GM21737 (cell line): ENCODE measurements around the gene GLRX5.
A peak's percentile ranks its signal among the peaks of the same experiment; 100 is the strongest.
"Not testable (repeated sequence)": the region's sequence is repeated elsewhere in the genome, so short reads cannot be mapped to it uniquely, and the experiment has no call there.

Experiments used
- ATAC-seq: cut with Tn5 transposase; IDR thresholded peaks from one replicate; pipeline ENCODE4 v1.9.1; 2021; ENCODE audit warnings: mild to moderate bottlenecking, moderate library complexity; ENCODE audit not compliant: unreplicated experiment

Gene GLRX5

GRCh38 chr14:95498622-95499353, 36.1 kb upstream of the GLRX5 start:
- ATAC-seq = no peak

GRCh38 chr14:95499354-95499750, 35.5 kb upstream of the GLRX5 start:
- ATAC-seq = no peak

DNA sequence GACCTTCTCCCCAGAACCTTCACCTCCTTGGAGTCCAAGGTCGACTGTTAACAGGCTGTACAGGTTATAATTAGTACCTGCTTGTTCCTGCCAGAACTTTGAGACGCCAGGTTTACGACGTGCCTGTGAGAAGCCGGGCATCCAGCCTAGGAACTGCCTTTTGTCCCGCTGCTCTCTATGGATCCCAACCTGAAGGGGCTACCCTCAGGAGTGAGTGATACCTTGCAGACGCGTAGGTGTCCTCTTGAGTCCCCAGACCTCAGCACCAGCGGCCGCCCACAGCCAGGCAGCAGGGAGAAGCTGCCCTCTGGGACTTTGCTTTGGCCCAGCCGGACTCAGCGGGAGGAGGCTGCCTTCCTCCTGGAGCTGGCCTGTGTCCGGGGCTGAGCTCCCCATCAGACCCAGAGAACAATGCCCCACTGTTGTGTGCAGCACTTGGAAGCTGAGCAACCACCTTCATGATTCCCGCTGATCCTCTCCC, 34.6 kb upstream of the GLRX5 start:
- ATAC-seq = no peak

GRCh38 chr14:95500772-95501401, 34.0 kb upstream of the GLRX5 start:
- ATAC-seq = no peak

GRCh38 chr14:95502381-95502950, 32.4 kb upstream of the GLRX5 start:
- ATAC-seq = no peak

DNA sequence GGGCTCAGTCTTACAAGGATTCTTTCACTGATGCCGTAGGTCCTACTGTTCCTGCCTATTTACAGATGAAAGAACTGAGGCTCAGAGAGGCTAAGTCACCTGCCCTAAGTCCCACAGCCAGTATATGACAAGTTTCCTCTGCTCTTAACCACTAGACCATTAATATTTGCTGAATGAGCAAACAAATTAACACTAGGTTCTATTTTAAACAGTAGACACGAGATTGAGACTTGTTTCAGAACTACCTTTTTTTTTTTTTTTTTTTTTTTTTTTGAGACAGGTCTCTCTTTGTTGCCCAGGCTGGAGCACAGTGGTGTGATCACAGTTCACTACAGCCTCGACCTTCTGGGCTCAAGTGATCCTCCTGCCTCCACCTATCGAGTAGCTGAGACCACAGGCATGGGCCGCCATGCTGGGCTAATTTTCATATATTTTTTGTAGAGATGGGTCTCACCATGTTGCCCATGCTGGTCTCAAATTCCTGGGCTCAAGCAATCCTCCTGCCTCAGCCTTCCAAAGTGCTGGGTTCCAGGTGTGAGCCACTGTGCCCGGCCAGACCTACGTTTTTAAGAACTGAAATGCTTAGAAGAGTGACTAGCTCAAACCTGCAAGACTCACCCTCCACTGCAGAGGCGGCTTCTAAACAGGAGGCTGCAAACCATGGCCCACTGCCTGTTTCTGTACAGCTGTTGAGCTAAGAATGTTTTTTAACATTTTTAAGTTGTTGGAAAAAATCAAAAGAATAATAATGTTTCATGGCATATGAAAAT, 31.3 kb upstream of the GLRX5 start:
- no peak for ATAC-seq

- ATAC-seq = no peak
Observed at GRCh38 chr14:95504135-95505029, 30.5 kb upstream of the GLRX5 start.

DNA sequence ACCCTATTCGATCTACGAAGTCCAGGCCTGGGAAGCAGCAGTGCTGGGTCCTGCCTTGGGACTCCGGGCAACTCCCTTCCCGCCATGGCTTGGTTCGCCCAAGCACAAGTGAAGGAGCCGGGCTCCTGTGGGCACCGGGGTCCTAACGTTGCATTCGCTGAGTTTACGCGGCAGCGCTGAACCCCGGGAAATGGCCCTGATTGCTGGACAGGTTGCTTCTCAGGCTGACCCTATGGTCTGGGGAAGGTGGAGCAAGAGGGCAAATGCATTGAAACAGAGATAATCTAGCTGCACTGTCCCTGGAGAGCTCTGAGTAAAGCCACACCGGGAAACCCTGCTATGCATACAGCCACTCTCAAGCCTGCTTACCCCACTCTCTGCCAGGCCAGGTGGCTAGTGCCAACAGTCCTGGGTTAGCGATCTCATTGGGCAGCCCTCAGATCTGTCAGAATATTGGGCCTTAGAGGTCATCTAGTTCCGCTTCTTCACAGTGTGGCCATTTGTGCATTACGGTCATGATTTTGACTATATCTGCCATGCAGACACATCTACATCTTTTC, 29.7 kb upstream of the GLRX5 start:
- ATAC-seq = peak; percentile 45

DNA sequence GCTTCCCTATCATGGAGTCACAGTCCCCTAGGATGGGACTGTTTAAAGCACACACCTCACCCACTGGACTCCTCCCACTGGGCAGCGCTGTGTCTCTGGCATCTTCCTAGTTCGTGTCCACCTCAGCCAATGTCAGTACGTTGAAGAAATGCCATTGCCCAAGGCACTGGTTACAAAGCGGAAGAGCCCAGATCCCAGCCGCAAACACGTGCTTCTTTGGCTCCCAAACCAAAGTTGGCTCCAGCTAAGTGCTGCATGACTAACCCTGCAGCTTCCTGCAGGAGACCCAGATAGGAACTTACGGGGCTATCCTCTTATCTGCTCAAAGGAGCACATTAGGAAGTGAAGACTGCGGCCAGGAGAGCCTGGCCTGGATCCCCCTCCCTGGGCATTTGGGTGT, 27.7 kb upstream of the GLRX5 start:
- no peak for ATAC-seq

- no peak for ATAC-seq
Observed at GRCh38 chr14:95507701-95508103, 27.1 kb upstream of the GLRX5 start.

DNA sequence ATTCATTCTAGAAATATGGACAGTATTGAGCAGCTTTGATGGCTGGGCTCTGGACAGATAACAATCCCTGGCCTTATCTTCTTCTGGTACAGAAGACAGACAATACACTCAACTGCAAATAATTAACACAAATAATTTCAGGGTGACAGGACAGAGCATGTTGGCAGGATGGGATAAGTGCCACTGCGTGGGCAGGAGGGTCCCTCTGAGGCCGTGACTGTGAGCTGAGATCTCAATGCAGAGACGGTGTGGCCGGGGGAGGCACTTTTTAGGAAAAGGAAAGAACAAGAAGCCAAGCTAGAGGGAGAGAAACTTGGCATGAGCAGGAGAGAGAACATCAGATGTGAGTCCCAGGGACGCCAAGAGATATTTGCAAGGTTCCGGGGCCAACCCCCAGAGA, 26.5 kb upstream of the GLRX5 start:
- no peak for ATAC-seq

DNA sequence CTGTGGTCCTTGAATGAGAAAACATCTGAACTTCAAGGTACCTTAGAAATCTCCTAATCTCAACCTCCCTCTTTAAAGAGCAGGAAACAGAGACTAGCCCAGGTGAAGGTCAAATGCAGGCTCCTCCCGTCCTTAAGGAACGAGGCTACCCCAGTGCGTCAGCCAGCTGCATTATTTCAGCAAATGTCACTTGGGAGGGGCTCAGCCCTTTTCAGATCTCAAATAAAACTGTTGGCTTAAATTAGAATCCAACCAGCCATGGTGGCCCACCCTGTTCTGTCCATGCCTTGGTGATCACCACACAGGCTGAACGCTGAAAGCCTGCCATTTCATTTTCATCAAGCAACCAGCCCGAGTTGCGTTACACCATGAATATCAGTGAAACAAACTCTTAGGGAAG, 25.4 kb upstream of the GLRX5 start:
- ATAC-seq = no peak

- not testable (repeated sequence) for ATAC-seq
Observed at GRCh38 chr14:95510344-95510743, 24.5 kb upstream of the GLRX5 start.

- no peak for ATAC-seq
Observed at GRCh38 chr14:95510804-95511203, 24.0 kb upstream of the GLRX5 start.

DNA sequence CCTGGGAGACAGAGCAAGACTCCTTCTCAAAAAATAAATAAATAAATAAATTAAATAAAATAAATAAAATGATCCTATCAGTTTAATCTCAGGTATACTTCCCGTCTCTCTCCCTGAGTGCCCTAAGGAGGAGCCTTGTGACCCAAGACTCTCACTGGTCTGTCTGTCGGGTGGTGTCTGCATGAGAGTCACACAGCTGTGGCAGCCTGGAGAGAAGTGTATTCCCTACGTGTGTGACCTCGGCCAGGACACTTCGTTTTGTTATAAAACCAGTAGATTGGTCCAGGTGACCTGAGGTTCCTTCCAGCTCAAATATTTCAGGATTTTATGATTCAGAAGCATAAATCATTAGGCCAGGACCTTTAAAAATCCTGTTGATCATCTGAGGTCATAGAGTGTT, 23.2 kb upstream of the GLRX5 start:
- ATAC-seq = no peak

DNA sequence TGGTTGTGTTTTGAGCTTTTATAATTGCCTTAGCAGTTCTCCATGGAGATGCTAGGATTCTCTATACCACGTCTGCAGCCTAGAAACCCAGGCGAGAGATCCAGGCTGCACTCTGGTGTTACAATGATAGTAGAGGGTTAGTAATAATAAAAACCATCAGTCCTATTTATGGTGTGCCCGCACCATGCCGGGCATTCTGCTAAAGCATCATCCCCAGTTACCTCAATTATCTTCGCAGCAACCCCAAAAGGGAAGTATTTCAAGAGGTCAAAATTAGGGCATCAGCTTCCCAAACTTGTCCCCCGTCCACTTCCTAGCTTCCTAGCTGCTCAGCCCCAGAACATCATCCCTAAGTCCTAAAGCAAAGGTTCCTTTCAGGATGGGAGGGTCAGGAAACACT, 21.6 kb upstream of the GLRX5 start:
- no peak for ATAC-seq

DNA sequence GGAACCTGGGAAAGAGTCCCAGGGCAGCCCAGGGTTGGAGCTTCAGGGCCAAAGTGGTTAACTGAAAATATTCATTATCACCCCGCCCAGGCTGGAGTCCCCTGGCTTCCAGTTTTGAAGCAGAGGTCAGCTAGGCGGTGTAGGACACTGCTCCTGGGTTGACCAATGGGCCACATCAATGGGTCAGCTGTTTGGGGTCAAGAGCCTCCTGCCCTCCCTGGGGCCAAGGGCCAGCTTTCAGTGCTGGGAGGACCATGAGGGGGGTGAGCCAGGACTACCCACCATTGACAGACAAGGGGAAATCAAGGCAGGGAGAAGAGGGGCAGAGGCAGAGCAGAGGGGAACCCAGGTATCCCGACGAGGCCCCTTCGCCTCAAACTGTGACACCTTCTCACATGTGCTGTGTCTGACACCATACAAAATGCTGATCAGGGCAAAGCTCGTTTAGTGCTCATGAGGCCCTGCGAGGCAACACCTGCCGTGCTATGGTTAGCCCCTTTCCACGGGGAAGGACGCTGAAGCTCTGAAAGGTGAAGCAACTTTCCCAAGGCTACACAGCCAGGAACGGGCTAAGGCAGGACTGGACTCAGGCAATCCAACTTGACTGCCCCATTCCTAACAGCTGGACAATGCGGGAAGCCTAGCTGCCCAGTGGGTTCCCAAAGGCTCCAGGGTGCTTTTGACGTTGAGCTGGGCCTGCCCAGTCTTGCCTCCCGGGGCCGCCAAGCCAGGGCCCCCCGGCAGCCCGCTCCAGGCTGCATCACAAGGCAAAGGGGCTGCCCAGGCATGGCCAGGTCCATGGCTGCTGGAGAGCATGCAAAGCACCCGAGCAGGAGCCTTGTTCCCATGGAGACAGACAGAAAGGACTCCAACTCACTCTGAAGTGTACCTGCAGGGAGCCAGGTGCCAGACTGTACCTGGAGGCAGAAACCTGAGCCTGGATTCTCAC, 20.4 kb upstream of the GLRX5 start:
- ATAC-seq = no peak

- ATAC-seq = no peak
Observed at GRCh38 chr14:95515080-95515489, 19.8 kb upstream of the GLRX5 start.
